HEK293T (cell line): ENCODE measurements around the gene TRDN.

Experiments used
- CTCF ChIA-PET: fragments of 350-600 bp; formaldehyde crosslinking; extraction: SDS; loops from one replicate; lab custom pipeline; 2021; ENCODE audit warnings: antibody characterized with exemption, inconsistent platforms; lab: Yijun Ruan, JAX
- POLR2A ChIA-PET: fragments of 350-600 bp; formaldehyde crosslinking; extraction: SDS; loops from one replicate; lab custom pipeline; 2020; ENCODE audit warnings: antibody characterized with exemption, inconsistent platforms; lab: Yijun Ruan, JAX
- DNase-seq: peaks from one replicate; pipeline ENCODE4 v3.0.0; 2012; ENCODE audit warnings: mixed read lengths; ENCODE audit errors: extremely low spot score
- ARNT ChIP-seq: fragments of 450-650 bp; IDR thresholded peaks from 2 replicates; pipeline ENCODE4 v1.6.1; 2017; ENCODE audit warnings: mild to moderate bottlenecking
- BHLHE40 ChIP-seq: fragments of 450-650 bp; IDR thresholded peaks from 2 replicates; pipeline ENCODE4 v1.6.1; 2016; ENCODE audit warnings: mild to moderate bottlenecking, moderate library complexity, borderline replicate concordance
- CTBP1 ChIP-seq: fragments of 450-650 bp; IDR thresholded peaks from 2 replicates; pipeline ENCODE4 v1.6.1; 2016; ENCODE audit warnings: borderline replicate concordance
- ELF4 ChIP-seq: fragments of 450-650 bp; IDR thresholded peaks from 2 replicates; pipeline ENCODE4 v1.6.1; 2017; ENCODE audit warnings: antibody characterized with exemption
- FOXA1 ChIP-seq: fragments of 450-650 bp; IDR thresholded peaks from 2 replicates; pipeline ENCODE4 v1.6.1; 2016; ENCODE audit warnings: mild to moderate bottlenecking
- FOXK2 ChIP-seq: fragments of 450-650 bp; IDR thresholded peaks from 2 replicates; pipeline ENCODE4 v1.6.1; 2016; ENCODE audit warnings: mild to moderate bottlenecking
- FOXM1 ChIP-seq: fragments of 450-650 bp; IDR thresholded peaks from 2 replicates; pipeline ENCODE4 v1.6.1; 2017; ENCODE audit warnings: mild to moderate bottlenecking, borderline replicate concordance
- HDGF ChIP-seq: fragments of 450-650 bp; IDR thresholded peaks from 2 replicates; pipeline ENCODE4 v1.6.1; 2017; ENCODE audit warnings: antibody characterized with exemption, borderline replicate concordance
- L3MBTL2 ChIP-seq: fragments of 450-650 bp; conservative IDR thresholded peaks from 2 replicates; pipeline ENCODE4 v1.6.1; 2016; ENCODE audit warnings: mild to moderate bottlenecking
- LEF1 ChIP-seq: fragments of 450-650 bp; IDR thresholded peaks from 2 replicates; pipeline ENCODE4 v1.6.1; 2017; ENCODE audit warnings: mild to moderate bottlenecking, borderline replicate concordance
- NFRKB ChIP-seq: fragments of 450-650 bp; IDR thresholded peaks from 2 replicates; pipeline ENCODE4 v1.6.1; 2016; ENCODE audit warnings: mild to moderate bottlenecking, moderate library complexity
- PKNOX1 ChIP-seq: fragments of 450-650 bp; IDR thresholded peaks from 2 replicates; pipeline ENCODE4 v1.6.1; 2016
- SP1 ChIP-seq: fragments of 450-650 bp; IDR thresholded peaks from 2 replicates; pipeline ENCODE4 v1.6.1; 2017
- SUZ12 ChIP-seq: fragments of 450-650 bp; IDR thresholded peaks from 2 replicates; pipeline ENCODE4 v1.6.1; 2016; ENCODE audit warnings: mild to moderate bottlenecking
- TARDBP ChIP-seq: fragments of 450-650 bp; IDR thresholded peaks from 2 replicates; pipeline ENCODE4 v1.6.1; 2016
- ZNF384 ChIP-seq: fragments of 450-650 bp; IDR thresholded peaks from 2 replicates; pipeline ENCODE4 v1.6.1; 2016

Gene TRDN

GRCh38 chr6:123529058-123529457, 107.7 kb downstream of the TRDN start:
- CTCF ChIA-PET: no interaction called here
- POLR2A ChIA-PET: no interaction called here
- no peak for DNase-seq
- no peak for TF ChIP-seq ELF4
- no peak for TF ChIP-seq L3MBTL2
- no peak for TF ChIP-seq NFRKB
- TF ChIP-seq SUZ12: no peak
- no peak for TF ChIP-seq TARDBP
- TF ChIP-seq ZNF384: no peak
- no peak for TF ChIP-seq FOXM1
- TF ChIP-seq LEF1: no peak
- no peak for TF ChIP-seq HDGF
- TF ChIP-seq PKNOX1: no peak
- TF ChIP-seq FOXA1: no peak
- TF ChIP-seq FOXK2: no peak
- no peak for TF ChIP-seq CTBP1
- TF ChIP-seq BHLHE40: no peak
- TF ChIP-seq ARNT: no peak

- no peak for DNase-seq
- ChIA-PET CTCF (no interaction called here), POLR2A (no interaction called here)
- TF ChIP-seq NFRKB: no peak
- TF ChIP-seq HDGF: no peak
Observed at GRCh38 chr6:123527406-123527805, 109.3 kb downstream of the TRDN start.

- DNase-seq: no peak
- CTCF ChIA-PET: no interaction called here
- POLR2A ChIA-PET: no interaction called here
- no peak for TF ChIP-seq FOXK2
- no peak for TF ChIP-seq TARDBP
- no peak for TF ChIP-seq SUZ12
- TF ChIP-seq PKNOX1: no peak
- TF ChIP-seq ARNT: no peak
- no peak for TF ChIP-seq FOXM1
- TF ChIP-seq CTBP1: no peak
- TF ChIP-seq SP1: no peak
- TF ChIP-seq ZNF384: no peak
- TF ChIP-seq L3MBTL2: no peak
- no peak for TF ChIP-seq BHLHE40
- no peak for TF ChIP-seq FOXA1
- no peak for TF ChIP-seq NFRKB
- no peak for TF ChIP-seq HDGF
- no peak for TF ChIP-seq ELF4
- no peak for TF ChIP-seq LEF1
Observed at GRCh38 chr6:123526128-123526527, 110.6 kb downstream of the TRDN start.

GRCh38 chr6:123524781-123525180, 112.0 kb downstream of the TRDN start:
- TF ChIP-seq L3MBTL2 (no peak), BHLHE40 (no peak), FOXK2 (no peak), NFRKB (no peak), FOXM1 (no peak), ZNF384 (no peak), LEF1 (no peak), ELF4 (no peak), SUZ12 (no peak), FOXA1 (no peak), HDGF (no peak), ARNT (no peak)
- ChIA-PET CTCF (no interaction called here), POLR2A (no interaction called here)
- no peak for DNase-seq

GRCh38 chr6:123520217-123520616, 116.5 kb downstream of the TRDN start:
- no peak for DNase-seq
- TF ChIP-seq BHLHE40 (no peak), TARDBP (no peak), L3MBTL2 (no peak), SP1 (no peak), ELF4 (no peak), SUZ12 (no peak), PKNOX1 (no peak), HDGF (no peak), CTBP1 (no peak), ZNF384 (no peak), ARNT (no peak), LEF1 (no peak), FOXM1 (no peak), FOXK2 (no peak), NFRKB (no peak), FOXA1 (no peak)
- ChIA-PET CTCF (no interaction called here), POLR2A (no interaction called here)

- no peak for TF ChIP-seq CTBP1
- TF ChIP-seq FOXK2: no peak
- no peak for DNase-seq
- CTCF ChIA-PET: no interaction called here
- POLR2A ChIA-PET: no interaction called here
Observed at GRCh38 chr6:123519189-123519505, 117.6 kb downstream of the TRDN start.
